Spleen (tissue), 11 donors: ENCODE results near the gene COL6A3. TPM values are rescaled to one million over a fixed set of nuclear protein-coding genes. Genes with fewer than 3 reads are reported as not detected.

ENCODE experiments used
- DNase-seq: peaks from one replicate; pipeline ENCODE4 v3.0.0-alpha.2; 2020
- H3K27ac ChIP-seq, 8 donors: fragments of 200-600 bp; sonication (generic) in 7 of 8; 1 replicate in 4 of 8; 2 replicates in 4 of 8; pipeline versions ENCODE4 v1.5.0 to v1.8.0; 2016 to 2021; ENCODE audit warnings: inconsistent platforms in 4 of 8, mild to moderate bottlenecking in 4 of 8, moderate library complexity in 1 of 8
- H3K27me3 ChIP-seq, 7 donors: fragments of 200-600 bp; sonication (generic) in 6 of 7; replicated peaks in 1 of 7; 1 replicate in 4 of 7; 2 replicates in 3 of 7; pipeline versions ENCODE4 v1.5.0 to v1.8.0; 2016 to 2021; ENCODE audit warnings: inconsistent platforms in 3 of 7, mild to moderate bottlenecking in 1 of 7
- H3K36me3 ChIP-seq, 6 donors: fragments of 200-600 bp; sonication (generic) in 5 of 6; 1 replicate in 4 of 6; 2 replicates in 2 of 6; pipeline versions ENCODE4 v1.5.0 to v1.8.0; 2016 to 2021; ENCODE audit warnings: inconsistent platforms in 2 of 6
- H3K4me1 ChIP-seq, 6 donors: fragments of 200-600 bp; sonication (generic) in 5 of 6; 1 replicate in 3 of 6; 2 replicates in 3 of 6; pipeline versions ENCODE4 v1.5.0 to v1.8.0; 2016 to 2021; ENCODE audit warnings: inconsistent platforms in 3 of 6
- H3K4me3 ChIP-seq, 8 donors: fragments of 200-600 bp; sonication (generic) in 7 of 8; 1 replicate in 4 of 8; 2 replicates in 4 of 8; pipeline versions ENCODE4 v1.5.0 to v1.8.0; 2016 to 2021; ENCODE audit warnings: inconsistent platforms in 4 of 8, mild to moderate bottlenecking in 4 of 8, moderate library complexity in 2 of 8
- H3K9me3 ChIP-seq, 8 donors: fragments of 200-600 bp; sonication (generic) in 7 of 8; 1 replicate in 4 of 8; 2 replicates in 4 of 8; pipeline versions ENCODE4 v1.5.0 to v1.8.0; 2016 to 2021; ENCODE audit warnings: inconsistent platforms in 4 of 8
- POLR2A ChIP-seq, 3 donors: fragments of 450-650 bp; IDR thresholded peaks; one replicate each; pipeline ENCODE4 v1.5.1; 2017; ENCODE audit warnings: antibody characterized with exemption in 3 of 3, mild to moderate bottlenecking in 1 of 3
- POLR2AphosphoS5 ChIP-seq, 3 donors: sonication (generic); formaldehyde crosslinking; IDR thresholded peaks; one replicate each; pipeline ENCODE4 v1.5.1; 2017; ENCODE audit warnings: antibody characterized with exemption in 3 of 3
- whole genome bisulfite sequencing, 5 donors: extraction: QIAGEN DNeasy Blood & Tissue Kit in 3 of 5; methylation state at CpG; one replicate each; pipeline versions ENCODE4 v1.1.5 to v1.1.7; 2013 to 2018; 5-methylcytosine and 5-hydroxymethylcytosine counted together
- intact Hi-C: fragments of 100-400 bp; cut with DNase I; formaldehyde crosslinking; loops from one replicate; pipeline ENCODE4 v1.15.0; 2023; ENCODE audit warnings: low total_unique reads
- polyA plus RNA-seq, 3 donors: library from polyadenylated mRNA; stranded (reverse); fragments of 200-250 nt; gene quantifications; one replicate each; pipeline ENCODE4 v1.2.1, GENCODE V29; 2013
- total RNA-seq, 7 donors: library from RNA; depleted of rRNA in 3 of 7; stranded (reverse); fragments of >200 nt in 3 of 7; fragmentation: NEBNext Ultra II Directional in 4 of 7; extraction: Animal tissue kit (Norgen Biotek cat#: 25700) in 4 of 7; gene quantifications; one replicate each; pipeline versions ENCODE4 v1.1.0 to v1.2.1, GENCODE V29; 2016 to 2021
- TF ChIP-seq, protein P1 (sequence below), 11 experiments: fragments of 200-600 bp in 7 of 11; fragments of 450-650 bp in 4 of 11; sonication (generic) in 4 of 11; IDR thresholded peaks in 8 of 11; conservative IDR thresholded peaks in 3 of 11; 1 replicate in 7 of 11; 2 replicates in 4 of 11; pipeline versions ENCODE4 v1.4.0 to v1.8.0; 2016 to 2021; ENCODE audit warnings: antibody characterized with exemption in 11 of 11, inconsistent platforms in 4 of 11, mild to moderate bottlenecking in 1 of 11
- donor health status: healthy with polysubstance abuse.
- donor health status: DM: no; HTN: no; CAD: no; lungs with moderate emphysema.
- donor health status: DM: no; HTN: no; CAD: no.
- donor health status: Bipolar disorder and iron deficiency.
- donor health status: healthy.
- donor health status: DM: no; HTN: no; CAD: no.
- donor health status: DM: yes; HTN: yes; CAD: no.

The COL6A3 gene
- total and polyA plus RNA-seq, 10 donors: 8.3 to 146 (median 65.4) TPM

DNA sequence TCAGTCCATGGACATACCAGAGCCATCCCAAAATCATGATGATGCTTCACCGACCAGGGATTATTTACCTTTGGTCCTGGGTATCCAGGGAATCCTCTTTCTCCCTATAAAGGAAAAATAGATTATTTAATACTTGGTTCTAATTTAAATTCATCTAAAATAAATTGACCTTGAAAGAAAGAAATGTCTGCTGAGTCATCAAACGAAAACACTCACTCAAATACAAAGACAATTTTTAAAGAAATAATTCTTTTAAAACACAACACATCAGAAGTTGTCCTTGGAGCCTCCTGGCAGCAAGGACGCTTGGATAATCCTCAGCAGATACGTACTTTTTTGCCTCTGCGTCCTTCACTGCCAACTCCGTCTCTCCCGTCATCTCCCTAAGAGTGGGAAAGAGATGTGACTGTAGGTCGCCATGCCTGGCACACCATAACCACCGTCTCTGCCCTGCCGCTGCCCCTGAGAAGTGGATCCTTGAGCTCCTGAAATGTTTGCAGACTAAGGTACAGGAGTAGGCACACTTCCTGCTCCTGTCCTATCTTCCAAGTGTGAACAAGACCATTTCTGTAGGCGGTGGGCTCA, 65.6 kb downstream of the COL6A3 start:
- TF ChIP-seq POLR2A (IDR thresholded peaks at IDR 0.05) (no peak), POLR2AphosphoS5 (IDR thresholded peaks at IDR 0.05) (no peak)
- TF ChIP-seq, protein P1, sequence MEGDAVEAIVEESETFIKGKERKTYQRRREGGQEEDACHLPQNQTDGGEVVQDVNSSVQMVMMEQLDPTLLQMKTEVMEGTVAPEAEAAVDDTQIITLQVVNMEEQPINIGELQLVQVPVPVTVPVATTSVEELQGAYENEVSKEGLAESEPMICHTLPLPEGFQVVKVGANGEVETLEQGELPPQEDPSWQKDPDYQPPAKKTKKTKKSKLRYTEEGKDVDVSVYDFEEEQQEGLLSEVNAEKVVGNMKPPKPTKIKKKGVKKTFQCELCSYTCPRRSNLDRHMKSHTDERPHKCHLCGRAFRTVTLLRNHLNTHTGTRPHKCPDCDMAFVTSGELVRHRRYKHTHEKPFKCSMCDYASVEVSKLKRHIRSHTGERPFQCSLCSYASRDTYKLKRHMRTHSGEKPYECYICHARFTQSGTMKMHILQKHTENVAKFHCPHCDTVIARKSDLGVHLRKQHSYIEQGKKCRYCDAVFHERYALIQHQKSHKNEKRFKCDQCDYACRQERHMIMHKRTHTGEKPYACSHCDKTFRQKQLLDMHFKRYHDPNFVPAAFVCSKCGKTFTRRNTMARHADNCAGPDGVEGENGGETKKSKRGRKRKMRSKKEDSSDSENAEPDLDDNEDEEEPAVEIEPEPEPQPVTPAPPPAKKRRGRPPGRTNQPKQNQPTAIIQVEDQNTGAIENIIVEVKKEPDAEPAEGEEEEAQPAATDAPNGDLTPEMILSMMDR (IDR thresholded peaks at IDR 0.05 in 8 of 11, conservative IDR thresholded peaks at IDR 0.05 in 3 of 11): no peak
- 80 to 90% (median 84%) methylated on average over 11 of the region's 11 CpGs for WGBS, 5 donors
- intact Hi-C loops: no loop called here
- Histone ChIP-seq H3K27ac (no peak overlapping the region), H3K27me3 (peaks cover 0 to 13% (median 0%) of the 10 kb centered on the region in 7 donors), H3K4me3 (no peak overlapping the region), H3K36me3 (peaks cover 0 to 24% (median 0%) of the 10 kb centered on the region in 6 donors), H3K9me3 (no peaks in the 10 kb centered on the region), H3K4me1 (no peaks in the 10 kb centered on the region)
- DNase-seq: no peak

DNA sequence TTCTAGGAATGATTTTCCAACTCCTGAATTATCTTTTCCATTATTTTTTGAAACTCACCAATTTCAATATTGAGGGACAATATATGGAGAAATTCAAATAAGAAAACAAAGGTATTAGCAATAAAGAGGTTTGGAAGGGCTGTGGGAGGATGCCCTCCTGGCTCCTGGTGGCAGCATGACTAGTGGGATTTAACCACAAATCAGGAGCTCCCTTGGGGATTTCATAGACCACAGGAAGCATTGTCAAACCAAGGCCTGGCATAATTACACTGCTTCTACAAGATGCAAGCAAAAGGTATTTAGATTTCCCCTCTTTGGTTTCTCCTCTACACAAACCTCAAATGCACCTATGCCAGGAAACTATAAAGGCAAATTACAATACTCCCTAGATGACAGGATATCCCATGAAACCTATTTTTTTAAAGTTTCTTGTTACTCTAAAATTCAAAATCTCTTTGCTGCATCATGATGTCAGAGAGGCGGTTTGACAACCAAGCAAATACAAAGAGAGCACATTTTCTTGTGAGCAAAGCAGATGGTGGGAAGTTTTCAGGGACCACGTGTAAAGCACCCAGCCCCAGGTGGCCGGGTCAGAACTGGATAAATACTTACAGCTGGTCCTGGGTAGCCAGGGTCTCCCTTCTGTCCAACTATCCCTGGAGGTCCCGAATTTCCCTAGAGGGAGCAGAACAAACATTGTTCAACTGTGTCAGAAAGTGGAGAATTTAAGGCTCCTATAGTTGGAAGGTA, 67.9 kb downstream of the COL6A3 start:
- Histone ChIP-seq H3K27me3 (peaks cover 0 to 9% (median 0%) of the 10 kb centered on the region in 7 donors), H3K9me3 (no peaks in the 10 kb centered on the region), H3K4me1 (no peaks in the 10 kb centered on the region), H3K27ac (no peak overlapping the region), H3K4me3 (no peak overlapping the region), H3K36me3 (peaks cover 0 to 26% (median 0%) of the 10 kb centered on the region in 6 donors)
- no peak for TF ChIP-seq POLR2AphosphoS5 (IDR thresholded peaks at IDR 0.05)
- TF ChIP-seq, protein P1 (IDR thresholded peaks at IDR 0.05 in 8 of 11, conservative IDR thresholded peaks at IDR 0.05 in 3 of 11): no peak
- TF ChIP-seq POLR2A (IDR thresholded peaks at IDR 0.05): no peak
- intact Hi-C loops: no loop called here
- 70 to 86% (median 77%) methylated on average over 4 of the region's 4 CpGs for WGBS, 5 donors
- no peak for DNase-seq

DNA sequence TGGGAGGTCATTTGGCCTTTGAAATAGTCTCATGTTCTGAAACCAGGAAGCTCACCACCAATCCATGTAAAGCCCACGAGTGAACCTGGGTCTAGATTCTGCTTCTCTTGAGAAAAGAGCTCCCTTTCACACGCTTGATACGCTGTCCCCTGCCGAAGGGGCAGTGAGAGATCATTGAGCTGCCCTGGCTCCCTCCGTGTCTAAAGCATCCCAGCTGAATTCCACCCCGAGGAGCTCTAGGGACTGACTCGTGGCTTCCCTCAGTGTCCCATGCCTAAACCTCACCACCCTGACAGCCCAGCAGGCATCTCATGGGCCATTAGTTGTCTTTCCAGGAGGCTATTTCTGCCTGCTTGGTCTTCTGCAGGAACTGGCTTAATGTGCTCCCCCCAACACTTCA, 68.6 kb downstream of the COL6A3 start:
- WGBS, 5 donors: 76 to 89% (median 83%) methylated on average over 7 of the region's 7 CpGs
- Histone ChIP-seq H3K4me1 (no peaks in the 10 kb centered on the region), H3K27ac (no peak overlapping the region), H3K36me3 (peaks cover 0 to 32% (median 0%) of the 10 kb centered on the region in 6 donors), H3K9me3 (no peaks in the 10 kb centered on the region), H3K27me3 (peaks cover 0 to 3% (median 0%) of the 10 kb centered on the region in 7 donors), H3K4me3 (no peak overlapping the region)
- no peak for DNase-seq
- TF ChIP-seq POLR2AphosphoS5 (IDR thresholded peaks at IDR 0.05): no peak
- intact Hi-C loops: no loop called here

DNA sequence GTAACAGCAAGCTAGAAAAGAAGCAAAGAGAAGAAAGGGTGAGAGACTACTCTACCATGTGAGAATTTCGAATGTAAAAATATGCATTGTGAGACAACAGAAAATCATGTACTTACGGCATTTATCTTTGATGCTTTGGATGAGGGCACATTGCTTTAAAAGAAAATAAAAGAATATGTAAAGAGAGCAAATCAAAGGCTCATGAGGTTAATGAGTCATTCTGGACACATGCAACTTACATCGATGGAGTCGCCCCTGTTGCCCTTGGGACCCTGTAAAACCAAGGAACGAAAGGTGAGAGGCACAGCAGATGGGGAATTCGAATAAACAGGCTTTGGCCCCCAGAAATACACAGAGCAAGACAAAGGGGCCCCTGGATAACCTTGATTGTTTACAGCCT, 69.0 kb downstream of the COL6A3 start:
- no peak overlapping the region for H3K4me3 ChIP-seq
- 81 to 88% (median 85%) methylated on average over 6 of the region's 6 CpGs for WGBS, 5 donors
- no peaks in the 10 kb centered on the region for H3K9me3 ChIP-seq
- intact Hi-C loops: no loop called here
- H3K27ac ChIP-seq: no peak overlapping the region
- H3K27me3 ChIP-seq: peaks cover 0 to 1% (median 0%) of the 10 kb centered on the region in 7 donors
- no peaks in the 10 kb centered on the region for H3K4me1 ChIP-seq
- H3K36me3 ChIP-seq: peaks cover 0 to 37% (median 0%) of the 10 kb centered on the region in 6 donors
- no peak for DNase-seq
- TF ChIP-seq, protein P1 (IDR thresholded peaks at IDR 0.05 in 8 of 11, conservative IDR thresholded peaks at IDR 0.05 in 3 of 11): no peak
- no peak for TF ChIP-seq POLR2A (IDR thresholded peaks at IDR 0.05)
